A549 (cell line): ENCODE measurements around the gene DOCK6.

Source experiments
- CTCF ChIP-seq: fragments of >200 bp; sonication (Bioruptor Twin); formaldehyde crosslinking; IDR thresholded peaks from 3 replicates; pipeline ENCODE4 v1.5.1; 2016
- HEYL ChIP-seq: fragments of 250-450 bp; sonication (Bioruptor Pico); IDR thresholded peaks from 2 replicates; pipeline ENCODE4 v1.8.0; 2021; ENCODE audit warnings: mild to moderate bottlenecking, moderate library complexity
- MAX ChIP-seq: IDR thresholded peaks from 2 replicates; pipeline ENCODE4 v1.6.1; 2012
- MAZ ChIP-seq: fragments of 150-350 bp; IDR thresholded peaks from 2 replicates; pipeline ENCODE4 v1.6.1; 2014; ENCODE audit warnings: antibody characterized with exemption, low read depth, low read length, borderline replicate concordance
- PHF8 ChIP-seq: fragments of 200-600 bp; sonication (generic); IDR thresholded peaks from 2 replicates; pipeline ENCODE4 v1.6.1; 2016; ENCODE audit warnings: low read depth, mild to moderate bottlenecking, antibody characterized with exemption, moderate library complexity, borderline replicate concordance
- POLR2A ChIP-seq: IDR thresholded peaks from 2 replicates; pipeline ENCODE4 v1.6.1; 2012; ENCODE audit warnings: mild to moderate bottlenecking, low read length

GRCh38 chr19:11159598-11160439 is 102.5 kb downstream of the DOCK6 start:
- TF ChIP-seq CTCF (no peak), POLR2A (no peak), MAX (no peak), MAZ (no peak), PHF8 (no peak), HEYL (CRISPR knock-in tag) (no peak)
